ENCODE data around the gene PRKAG2.
A peak's percentile ranks its signal among the peaks of the same experiment; 100 is the strongest.

Gene PRKAG2

GRCh38 chr7:151625606-151626005, 251.3 kb downstream of the PRKAG2 start:
- Histone ChIP-seq H3K4me3 (ENCODE audit: low read length in 2 of 2) (no peak overlapping the region), H3K36me3 (ENCODE audit: control insufficient read depth in 2 of 2, insufficient read depth in 2 of 2, low read length in 2 of 2) (no peaks in the 10 kb centered on the region), H3K27me3 (ENCODE audit: control insufficient read depth in 1 of 2, insufficient read depth in 2 of 2, low read length in 2 of 2) (no peaks in the 10 kb centered on the region), H3K9me3 (ENCODE audit: control insufficient read depth in 2 of 2, low read length in 2 of 2) (no peaks in the 10 kb centered on the region), H3K9ac (ENCODE audit: low read length in 2 of 2) (peak overlapping the region in 1 of 2 donors; percentile 13), H3K4me1 (ENCODE audit: control insufficient read depth, insufficient read depth, low read length) (peaks cover 36% of the 10 kb centered on the region), H3K27ac (ENCODE audit: low read length) (no peak overlapping the region)

DNA sequence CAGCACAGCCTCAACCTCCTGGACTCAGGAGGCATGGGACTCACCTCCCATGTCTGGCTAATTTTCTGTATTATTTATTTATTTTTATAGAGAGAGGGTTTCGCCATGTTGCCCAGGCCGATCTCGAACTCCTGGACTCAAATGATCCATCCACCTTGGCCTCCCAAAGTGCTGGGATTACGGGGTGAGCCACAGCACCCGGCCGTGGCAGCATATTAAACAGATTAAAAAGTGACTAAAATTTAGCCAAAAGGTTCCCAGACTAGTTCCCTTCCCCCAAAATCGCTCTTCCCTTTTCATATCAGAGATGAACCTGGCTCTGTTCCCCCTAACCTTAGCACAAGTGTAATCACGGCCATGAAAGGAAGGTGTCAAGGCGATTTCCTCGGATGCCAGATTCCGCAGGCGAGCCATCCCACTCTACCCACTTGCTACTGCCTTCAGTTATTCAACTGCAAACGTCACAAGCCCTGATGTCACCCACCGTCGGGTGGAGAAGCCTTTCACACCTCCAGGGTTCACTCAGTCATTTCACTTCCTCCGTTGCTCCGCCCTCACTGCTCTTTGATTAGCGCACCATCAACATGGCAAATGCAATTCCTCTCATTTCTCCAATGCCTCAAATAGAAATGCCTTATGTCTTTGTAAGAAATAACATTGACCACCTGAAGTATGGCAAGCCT, 252.5 kb downstream of the PRKAG2 start:
- no peak overlapping the region for H3K4me3 ChIP-seq (ENCODE audit: low read length in 2 of 2)
- H3K9ac ChIP-seq (ENCODE audit: low read length in 2 of 2): no peak overlapping the region
- H3K27me3 ChIP-seq (ENCODE audit: control insufficient read depth in 1 of 2, insufficient read depth in 2 of 2, low read length in 2 of 2): no peaks in the 10 kb centered on the region
- H3K4me1 ChIP-seq (ENCODE audit: control insufficient read depth, insufficient read depth, low read length): peaks cover 27% of the 10 kb centered on the region
- no peaks in the 10 kb centered on the region for H3K9me3 ChIP-seq (ENCODE audit: control insufficient read depth in 2 of 2, low read length in 2 of 2)
- no peak overlapping the region for H3K27ac ChIP-seq (ENCODE audit: low read length)
- no peaks in the 10 kb centered on the region for H3K36me3 ChIP-seq (ENCODE audit: control insufficient read depth in 2 of 2, insufficient read depth in 2 of 2, low read length in 2 of 2)

DNA sequence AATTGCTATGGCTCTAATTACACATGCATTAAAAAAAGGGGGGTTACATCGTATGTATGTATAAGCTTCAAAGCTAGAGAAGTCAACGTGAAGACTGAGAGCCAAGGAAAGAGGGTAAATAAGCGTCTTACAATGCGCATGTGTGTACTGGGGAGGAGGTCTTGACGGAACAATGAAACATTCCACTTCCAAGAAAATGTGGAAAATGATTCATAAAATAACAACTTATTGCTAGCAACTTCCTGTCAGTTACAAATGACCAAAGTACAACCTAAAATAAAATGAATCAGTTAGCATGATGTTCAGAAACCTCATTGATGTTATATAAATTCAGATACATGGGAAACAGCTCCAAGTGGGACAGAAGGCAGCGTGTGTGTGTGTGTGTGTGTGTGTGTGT, 253.1 kb downstream of the PRKAG2 start:
- Histone ChIP-seq H3K4me3 (ENCODE audit: low read length in 2 of 2) (no peak overlapping the region), H3K27ac (ENCODE audit: low read length) (no peak overlapping the region), H3K9ac (ENCODE audit: low read length in 2 of 2) (no peak overlapping the region), H3K27me3 (ENCODE audit: control insufficient read depth in 1 of 2, insufficient read depth in 2 of 2, low read length in 2 of 2) (no peaks in the 10 kb centered on the region), H3K4me1 (ENCODE audit: control insufficient read depth, insufficient read depth, low read length) (peaks cover 21% of the 10 kb centered on the region), H3K36me3 (ENCODE audit: control insufficient read depth in 2 of 2, insufficient read depth in 2 of 2, low read length in 2 of 2) (peaks cover 0 to 2% of the 10 kb centered on the region in 2 donors), H3K9me3 (ENCODE audit: control insufficient read depth in 2 of 2, low read length in 2 of 2) (no peaks in the 10 kb centered on the region)

DNA sequence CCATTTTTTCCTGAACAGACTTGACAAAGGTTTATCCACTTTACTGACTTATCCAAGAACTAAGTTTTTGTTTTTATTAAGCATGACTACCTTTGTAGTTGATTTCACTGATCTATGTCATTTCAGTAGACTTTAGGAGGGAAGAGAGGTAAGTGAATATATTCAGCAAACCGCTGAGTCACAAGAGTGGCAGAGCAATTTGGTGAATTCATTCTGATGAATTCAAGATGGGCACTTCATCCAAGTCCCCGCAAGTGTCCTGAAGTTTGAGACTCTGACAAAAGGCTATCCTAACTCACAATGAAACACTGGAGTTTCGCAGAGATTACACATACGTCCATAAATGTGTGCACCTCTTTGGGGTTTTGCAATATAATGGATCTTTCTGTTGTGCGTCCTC, 255.0 kb downstream of the PRKAG2 start:
- H3K9ac ChIP-seq (ENCODE audit: low read length in 2 of 2): no peak overlapping the region
- peaks cover 9% of the 10 kb centered on the region for H3K4me1 ChIP-seq (ENCODE audit: control insufficient read depth, insufficient read depth, low read length)
- peaks cover 0 to 2% of the 10 kb centered on the region in 2 donors for H3K36me3 ChIP-seq (ENCODE audit: control insufficient read depth in 2 of 2, insufficient read depth in 2 of 2, low read length in 2 of 2)
- no peak overlapping the region for H3K27ac ChIP-seq (ENCODE audit: low read length)
- no peaks in the 10 kb centered on the region for H3K27me3 ChIP-seq (ENCODE audit: control insufficient read depth in 1 of 2, insufficient read depth in 2 of 2, low read length in 2 of 2)
- H3K4me3 ChIP-seq (ENCODE audit: low read length in 2 of 2): no peak overlapping the region
- no peaks in the 10 kb centered on the region for H3K9me3 ChIP-seq (ENCODE audit: control insufficient read depth in 2 of 2, low read length in 2 of 2)

DNA sequence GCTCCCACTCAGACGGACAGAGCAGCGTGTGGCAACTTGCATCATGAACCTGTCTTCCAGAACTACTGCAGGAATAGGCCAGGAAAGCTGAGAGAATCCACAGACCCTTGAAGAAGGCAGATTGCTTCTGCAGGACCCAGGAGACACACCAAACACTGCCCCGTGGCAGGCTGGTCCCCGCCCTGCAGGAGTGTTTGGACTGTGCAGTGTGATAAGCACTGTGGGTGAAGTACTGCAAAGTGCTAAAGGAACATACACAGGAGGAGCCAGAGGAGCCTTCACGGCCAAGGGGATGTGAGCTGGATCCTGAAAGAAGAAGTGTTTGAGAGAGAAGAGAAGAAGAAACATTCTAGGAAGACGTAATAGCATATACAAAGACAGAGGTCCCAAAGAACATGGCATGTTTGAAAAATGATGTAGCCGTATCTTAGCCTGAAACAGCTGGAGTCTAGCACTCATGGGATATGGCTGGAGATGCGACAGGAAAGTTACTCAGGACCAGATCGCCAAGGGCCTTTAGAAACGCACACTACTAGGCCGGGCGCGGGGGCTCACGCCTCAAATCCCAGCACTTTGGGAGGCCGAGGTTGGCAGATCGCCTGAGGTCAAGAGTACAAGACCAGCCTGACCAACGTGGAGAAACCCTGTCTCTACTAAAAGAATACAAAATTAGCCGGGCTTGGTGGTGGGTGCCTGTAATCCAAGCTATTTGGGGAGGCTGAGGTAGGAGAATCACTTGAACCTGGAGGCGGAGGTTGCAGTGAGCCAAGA, 260.3 kb downstream of the PRKAG2 start:
- H3K9me3 ChIP-seq (ENCODE audit: control insufficient read depth in 2 of 2, low read length in 2 of 2): no peaks in the 10 kb centered on the region

GRCh38 chr7:151615784-151616183, 261.1 kb downstream of the PRKAG2 start:
- H3K36me3 ChIP-seq (ENCODE audit: control insufficient read depth in 2 of 2, insufficient read depth in 2 of 2, low read length in 2 of 2): peaks cover 0 to 10% of the 10 kb centered on the region in 2 donors
- H3K9ac ChIP-seq (ENCODE audit: low read length in 2 of 2): no peak overlapping the region
- no peaks in the 10 kb centered on the region for H3K9me3 ChIP-seq (ENCODE audit: control insufficient read depth in 2 of 2, low read length in 2 of 2)
- H3K27ac ChIP-seq (ENCODE audit: low read length): no peak overlapping the region
- H3K4me1 ChIP-seq (ENCODE audit: control insufficient read depth, insufficient read depth, low read length): peaks cover 14% of the 10 kb centered on the region
- no peaks in the 10 kb centered on the region for H3K27me3 ChIP-seq (ENCODE audit: control insufficient read depth in 1 of 2, insufficient read depth in 2 of 2, low read length in 2 of 2)
- peak overlapping the region in 1 of 2 donors; percentile 44 for H3K4me3 ChIP-seq (ENCODE audit: low read length in 2 of 2)

More for the DNA sequence above, 260.3 kb downstream of the PRKAG2 start:
- no peaks in the 10 kb centered on the region for H3K27me3 ChIP-seq (ENCODE audit: control insufficient read depth in 1 of 2, insufficient read depth in 2 of 2, low read length in 2 of 2)
- H3K27ac ChIP-seq (ENCODE audit: low read length): no peak overlapping the region
- H3K4me1 ChIP-seq (ENCODE audit: control insufficient read depth, insufficient read depth, low read length): peaks cover 14% of the 10 kb centered on the region
- peaks cover 0 to 8% of the 10 kb centered on the region in 2 donors for H3K36me3 ChIP-seq (ENCODE audit: control insufficient read depth in 2 of 2, insufficient read depth in 2 of 2, low read length in 2 of 2)
- H3K4me3 ChIP-seq (ENCODE audit: low read length in 2 of 2): peak overlapping the region in 1 of 2 donors; percentile 29
- no peak overlapping the region for H3K9ac ChIP-seq (ENCODE audit: low read length in 2 of 2)

GRCh38 chr7:151615058-151615457, 261.9 kb downstream of the PRKAG2 start:
- Histone ChIP-seq H3K4me1 (ENCODE audit: control insufficient read depth, insufficient read depth, low read length) (peaks cover 14% of the 10 kb centered on the region), H3K27me3 (ENCODE audit: control insufficient read depth in 1 of 2, insufficient read depth in 2 of 2, low read length in 2 of 2) (no peaks in the 10 kb centered on the region), H3K9me3 (ENCODE audit: control insufficient read depth in 2 of 2, low read length in 2 of 2) (no peaks in the 10 kb centered on the region), H3K36me3 (ENCODE audit: control insufficient read depth in 2 of 2, insufficient read depth in 2 of 2, low read length in 2 of 2) (peaks cover 0 to 10% of the 10 kb centered on the region in 2 donors), H3K9ac (ENCODE audit: low read length in 2 of 2) (no peak overlapping the region), H3K27ac (ENCODE audit: low read length) (no peak overlapping the region), H3K4me3 (ENCODE audit: low read length in 2 of 2) (no peak overlapping the region)

DNA sequence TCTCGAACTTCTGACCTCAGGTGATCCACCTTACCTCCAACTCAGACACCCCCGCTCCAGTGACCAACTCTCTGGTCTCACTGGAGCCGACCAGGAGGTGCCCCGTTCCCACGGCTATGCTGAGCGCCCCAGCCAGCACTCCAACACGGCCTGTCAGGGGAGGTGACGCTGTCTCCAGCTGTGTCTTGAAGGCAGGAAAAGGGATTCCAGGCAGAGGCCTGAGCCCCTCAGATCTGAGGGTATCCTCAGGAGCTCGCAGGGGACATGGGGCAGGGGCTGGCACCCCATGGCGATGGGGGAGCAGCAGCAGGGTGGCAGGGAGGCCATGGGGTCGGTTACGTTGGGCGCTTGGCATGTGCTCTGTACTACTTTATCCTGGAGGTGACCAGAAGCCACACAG, 262.9 kb downstream of the PRKAG2 start:
- Histone ChIP-seq H3K9ac (ENCODE audit: low read length in 2 of 2) (no peak overlapping the region), H3K27me3 (ENCODE audit: control insufficient read depth in 1 of 2, insufficient read depth in 2 of 2, low read length in 2 of 2) (no peaks in the 10 kb centered on the region), H3K27ac (ENCODE audit: low read length) (no peak overlapping the region), H3K36me3 (ENCODE audit: control insufficient read depth in 2 of 2, insufficient read depth in 2 of 2, low read length in 2 of 2) (peaks cover 0 to 11% of the 10 kb centered on the region in 2 donors), H3K9me3 (ENCODE audit: control insufficient read depth in 2 of 2, low read length in 2 of 2) (no peaks in the 10 kb centered on the region), H3K4me1 (ENCODE audit: control insufficient read depth, insufficient read depth, low read length) (peaks cover 14% of the 10 kb centered on the region), H3K4me3 (ENCODE audit: low read length in 2 of 2) (no peak overlapping the region)

- H3K9ac ChIP-seq (ENCODE audit: low read length in 2 of 2): no peak overlapping the region
- H3K4me3 ChIP-seq (ENCODE audit: low read length in 2 of 2): no peak overlapping the region
- H3K9me3 ChIP-seq (ENCODE audit: control insufficient read depth in 2 of 2, low read length in 2 of 2): no peaks in the 10 kb centered on the region
- peaks cover 22% of the 10 kb centered on the region for H3K4me1 ChIP-seq (ENCODE audit: control insufficient read depth, insufficient read depth, low read length)
- no peak overlapping the region for H3K27ac ChIP-seq (ENCODE audit: low read length)
- H3K36me3 ChIP-seq (ENCODE audit: control insufficient read depth in 2 of 2, insufficient read depth in 2 of 2, low read length in 2 of 2): peaks cover 0 to 10% of the 10 kb centered on the region in 2 donors
- H3K27me3 ChIP-seq (ENCODE audit: control insufficient read depth in 1 of 2, insufficient read depth in 2 of 2, low read length in 2 of 2): no peaks in the 10 kb centered on the region
These were observed 265.0 kb downstream of the PRKAG2 start for GRCh38 chr7:151611878-151612277.

DNA sequence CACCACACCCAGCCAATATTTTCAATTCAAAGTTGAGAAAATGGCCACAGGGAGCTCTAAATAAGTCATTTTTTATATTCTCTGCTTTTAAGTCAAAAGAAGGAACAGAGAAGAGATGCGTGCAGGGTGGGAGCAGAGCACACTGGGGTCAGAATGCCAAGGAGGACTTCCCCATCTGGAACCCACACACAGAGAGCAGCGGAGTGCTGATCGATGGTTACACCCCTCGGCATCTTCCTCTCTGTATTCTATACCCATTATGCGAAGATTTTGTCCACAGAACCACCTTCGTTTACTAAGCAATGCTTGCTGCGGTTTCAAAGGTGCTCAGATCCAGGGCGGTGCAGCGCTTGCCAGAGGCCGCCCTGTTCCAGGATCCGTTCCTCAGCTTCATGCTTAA, 265.9 kb downstream of the PRKAG2 start:
- H3K27ac ChIP-seq (ENCODE audit: low read length): no peak overlapping the region
- H3K4me1 ChIP-seq (ENCODE audit: control insufficient read depth, insufficient read depth, low read length): peaks cover 15% of the 10 kb centered on the region
- H3K27me3 ChIP-seq (ENCODE audit: control insufficient read depth in 1 of 2, insufficient read depth in 2 of 2, low read length in 2 of 2): no peaks in the 10 kb centered on the region
- no peak overlapping the region for H3K9ac ChIP-seq (ENCODE audit: low read length in 2 of 2)
- peaks cover 0 to 9% of the 10 kb centered on the region in 2 donors for H3K36me3 ChIP-seq (ENCODE audit: control insufficient read depth in 2 of 2, insufficient read depth in 2 of 2, low read length in 2 of 2)
- no peak overlapping the region for H3K4me3 ChIP-seq (ENCODE audit: low read length in 2 of 2)
- H3K9me3 ChIP-seq (ENCODE audit: control insufficient read depth in 2 of 2, low read length in 2 of 2): no peaks in the 10 kb centered on the region

All from stomach smooth muscle (tissue), 2 donors.